Glutamatergic neuron (in vitro differentiated cells): ENCODE results near the gene TGM1. TPM values are rescaled to one million over a fixed set of nuclear protein-coding genes. Genes with fewer than 3 reads are reported as not detected.

Experiments
- DNase-seq: peaks from one replicate; pipeline ENCODE4 v3.0.0; 2022
- H3K27ac Mint-ChIP-seq: one replicate; pipeline ENCODE4 v1.8.0; 2020; ENCODE audit warnings: mild to moderate bottlenecking, mixed read lengths, inconsistent platforms; ENCODE audit not compliant: unreplicated experiment
- H3K27me3 Mint-ChIP-seq: one replicate; pipeline ENCODE4 v1.8.0; 2020; ENCODE audit warnings: mild to moderate bottlenecking, moderate library complexity, mixed read lengths, inconsistent platforms; ENCODE audit not compliant: unreplicated experiment
- H3K36me3 Mint-ChIP-seq: one replicate; pipeline ENCODE4 v1.8.0; 2020; ENCODE audit warnings: mild to moderate bottlenecking, mixed read lengths, inconsistent platforms; ENCODE audit not compliant: unreplicated experiment
- H3K4me1 Mint-ChIP-seq: one replicate; pipeline ENCODE4 v1.8.0; 2020; ENCODE audit warnings: mild to moderate bottlenecking, low read depth, mixed read lengths, inconsistent platforms; ENCODE audit not compliant: unreplicated experiment
- H3K4me3 Mint-ChIP-seq: one replicate; pipeline ENCODE4 v1.8.0; 2020; ENCODE audit warnings: mild to moderate bottlenecking, mixed read lengths, inconsistent platforms; ENCODE audit not compliant: unreplicated experiment
- H3K9me3 Mint-ChIP-seq: one replicate; pipeline ENCODE4 v1.8.0; 2020; ENCODE audit warnings: mild to moderate bottlenecking, moderate library complexity, mixed read lengths, inconsistent platforms; ENCODE audit not compliant: unreplicated experiment
- total RNA-seq: library from RNA; stranded (reverse); fragmentation: NEBNext Ultra II Directional; extraction: Animal tissue kit (Norgen Biotek cat#: 25700); gene quantifications from one replicate; pipeline ENCODE4 v1.2.1, GENCODE V29; 2021; ENCODE audit not compliant: unreplicated experiment
- TF ChIP-seq, protein P1 (sequence below): fragments of 200-600 bp; sonication (generic); IDR thresholded peaks from one replicate; pipeline ENCODE4 v1.5.0; 2021; ENCODE audit not compliant: partially characterized antibody, unreplicated experiment

The TGM1 gene
- total RNA-seq, 1 donor from 2014 or later: 4.2 TPM

- Mint-ChIP-seq H3K27me3 (peaks cover 9% of the 10 kb centered on the region), H3K4me1 (peaks cover 7% of the 10 kb centered on the region), H3K9me3 (peaks cover 11% of the 10 kb centered on the region), H3K36me3 (no peaks in the 10 kb centered on the region), H3K4me3 (peak overlapping the region; percentile 55), H3K27ac (no peak overlapping the region)
- DNase-seq: no peak
- TF ChIP-seq, protein P1, sequence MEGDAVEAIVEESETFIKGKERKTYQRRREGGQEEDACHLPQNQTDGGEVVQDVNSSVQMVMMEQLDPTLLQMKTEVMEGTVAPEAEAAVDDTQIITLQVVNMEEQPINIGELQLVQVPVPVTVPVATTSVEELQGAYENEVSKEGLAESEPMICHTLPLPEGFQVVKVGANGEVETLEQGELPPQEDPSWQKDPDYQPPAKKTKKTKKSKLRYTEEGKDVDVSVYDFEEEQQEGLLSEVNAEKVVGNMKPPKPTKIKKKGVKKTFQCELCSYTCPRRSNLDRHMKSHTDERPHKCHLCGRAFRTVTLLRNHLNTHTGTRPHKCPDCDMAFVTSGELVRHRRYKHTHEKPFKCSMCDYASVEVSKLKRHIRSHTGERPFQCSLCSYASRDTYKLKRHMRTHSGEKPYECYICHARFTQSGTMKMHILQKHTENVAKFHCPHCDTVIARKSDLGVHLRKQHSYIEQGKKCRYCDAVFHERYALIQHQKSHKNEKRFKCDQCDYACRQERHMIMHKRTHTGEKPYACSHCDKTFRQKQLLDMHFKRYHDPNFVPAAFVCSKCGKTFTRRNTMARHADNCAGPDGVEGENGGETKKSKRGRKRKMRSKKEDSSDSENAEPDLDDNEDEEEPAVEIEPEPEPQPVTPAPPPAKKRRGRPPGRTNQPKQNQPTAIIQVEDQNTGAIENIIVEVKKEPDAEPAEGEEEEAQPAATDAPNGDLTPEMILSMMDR: peak; percentile 19
These were observed 34.4 kb upstream of the TGM1 start for GRCh38 chr14:24297190-24297964.

GRCh38 chr14:24296341-24297157 lies 33.6 kb upstream of the TGM1 start:
- H3K9me3 Mint-ChIP-seq: peaks cover 11% of the 10 kb centered on the region
- H3K36me3 Mint-ChIP-seq: no peaks in the 10 kb centered on the region
- TF ChIP-seq, protein P1: peak; percentile 52
- H3K4me1 Mint-ChIP-seq: peaks cover 7% of the 10 kb centered on the region
- DNase-seq: peak; percentile 67
- H3K27me3 Mint-ChIP-seq: peaks cover 9% of the 10 kb centered on the region
- H3K4me3 Mint-ChIP-seq: no peak overlapping the region
- H3K27ac Mint-ChIP-seq: no peak overlapping the region

DNA sequence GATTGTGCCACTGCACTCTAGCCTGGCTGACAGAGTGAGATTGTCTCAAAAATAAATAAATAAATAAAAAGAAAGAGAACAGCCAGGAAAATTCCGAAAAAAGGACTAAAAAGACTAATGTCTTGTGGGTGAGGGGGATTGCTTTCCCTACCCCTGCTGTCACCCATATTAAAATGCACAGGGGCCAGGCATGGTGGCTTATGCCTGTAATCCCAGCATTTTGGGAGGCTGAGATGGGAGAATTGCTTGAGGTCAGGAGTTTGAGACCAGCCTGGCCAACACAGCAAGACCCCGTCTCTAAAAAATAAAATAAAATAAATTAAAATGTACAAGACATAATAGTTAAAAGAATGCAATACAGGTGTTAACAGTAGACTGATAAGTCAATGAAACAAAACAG lies 30.5 kb upstream of the TGM1 start:
- no peaks in the 10 kb centered on the region for H3K27me3 Mint-ChIP-seq
- no peaks in the 10 kb centered on the region for H3K4me1 Mint-ChIP-seq
- H3K27ac Mint-ChIP-seq: no peak overlapping the region
- no peaks in the 10 kb centered on the region for H3K36me3 Mint-ChIP-seq
- no peak overlapping the region for H3K4me3 Mint-ChIP-seq
- TF ChIP-seq, protein P1: no peak
- H3K9me3 Mint-ChIP-seq: peaks cover 3% of the 10 kb centered on the region
- no peak for DNase-seq

DNA sequence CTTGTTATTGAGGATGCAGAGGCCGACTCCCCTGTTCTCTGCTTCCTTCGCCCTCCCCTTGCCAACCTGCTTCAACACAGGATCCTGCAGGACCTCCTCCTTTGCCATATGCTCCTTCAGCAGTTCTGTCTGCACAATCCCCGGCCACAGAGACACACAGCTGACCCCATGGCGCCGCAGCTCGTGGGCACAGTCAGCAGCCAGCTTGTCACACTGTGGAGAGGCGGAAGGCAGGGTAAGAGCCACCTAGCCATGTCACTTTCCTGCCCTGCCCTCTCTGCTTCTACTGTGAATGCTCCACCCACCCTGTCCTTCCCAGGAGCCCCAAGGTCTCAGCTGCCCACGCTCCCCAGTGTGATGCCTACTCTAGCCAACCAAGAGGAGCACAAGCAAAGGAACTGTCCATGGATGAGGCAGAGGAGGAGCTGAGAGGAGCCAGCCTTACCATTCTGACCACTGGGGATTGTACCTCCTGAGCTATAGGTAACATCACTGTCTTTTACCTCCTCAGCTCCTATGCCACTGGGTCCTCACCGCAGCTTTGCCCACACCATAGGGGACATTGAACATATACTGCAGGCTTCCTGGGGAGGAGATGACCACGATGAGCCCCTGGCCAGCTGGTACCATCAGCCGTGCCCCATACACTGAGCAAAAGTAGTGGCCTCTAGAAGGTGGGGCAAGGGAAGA lies 29.3 kb upstream of the TGM1 start:
- Mint-ChIP-seq H3K27ac (no peak overlapping the region), H3K36me3 (no peaks in the 10 kb centered on the region), H3K9me3 (peaks cover 3% of the 10 kb centered on the region), H3K27me3 (no peaks in the 10 kb centered on the region), H3K4me1 (no peaks in the 10 kb centered on the region), H3K4me3 (no peak overlapping the region)
- DNase-seq: no peak
- TF ChIP-seq, protein P1: no peak
